ENCODE data around the gene RFC5.
A peak's percentile ranks its signal among the peaks of the same experiment; 100 is the strongest.

The RFC5 gene

GRCh38 chr12:118050972-118051910 lies 34.7 kb downstream of the RFC5 start:
- no peak for DNase-seq (ENCODE audit: low spot score)

- DNase-seq (ENCODE audit: low spot score): no peak
These were observed 36.0 kb downstream of the RFC5 start for GRCh38 chr12:118052324-118053070.

DNA sequence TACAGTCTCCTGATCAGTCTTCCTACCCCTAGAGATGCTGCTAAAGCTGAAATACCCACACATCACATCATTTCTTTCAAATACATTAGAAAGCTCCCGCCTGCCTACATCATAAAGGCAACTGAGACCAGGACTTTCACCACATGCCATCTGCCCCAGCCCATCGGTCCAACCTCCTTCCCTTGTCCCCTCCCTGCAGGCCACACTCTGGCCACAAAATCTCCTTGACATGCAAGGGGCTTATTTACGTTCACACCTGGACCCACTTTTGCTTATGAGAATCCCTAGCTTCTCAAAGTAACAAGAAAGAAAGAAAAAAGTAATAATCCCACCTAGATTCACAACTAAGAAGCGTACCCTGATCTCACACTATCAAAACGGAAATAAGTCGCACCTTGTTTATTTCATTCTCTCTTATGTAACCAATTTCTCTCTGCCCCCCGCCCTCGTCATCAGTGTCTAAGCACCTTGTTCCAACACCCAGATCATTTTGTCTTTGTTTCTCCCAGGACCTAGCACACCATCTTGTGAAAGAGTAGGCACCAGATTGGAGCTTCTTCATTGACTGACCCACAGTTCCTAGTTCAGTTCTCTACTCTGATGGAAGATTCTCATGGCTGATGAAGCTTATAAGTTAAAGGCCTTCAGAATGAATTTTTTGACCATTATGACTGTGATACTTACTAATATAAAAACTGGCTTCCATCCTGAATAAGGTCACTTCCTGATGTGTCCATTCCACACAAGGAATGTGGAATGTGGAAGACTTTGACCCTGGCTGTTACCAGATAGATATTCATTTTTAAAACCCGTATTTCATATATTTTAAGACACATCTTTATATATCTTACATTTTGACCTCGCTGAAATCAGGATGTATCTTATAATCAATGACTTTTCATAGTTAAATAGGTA lies 36.8 kb downstream of the RFC5 start:
- DNase-seq (ENCODE audit: low spot score): no peak

DNA sequence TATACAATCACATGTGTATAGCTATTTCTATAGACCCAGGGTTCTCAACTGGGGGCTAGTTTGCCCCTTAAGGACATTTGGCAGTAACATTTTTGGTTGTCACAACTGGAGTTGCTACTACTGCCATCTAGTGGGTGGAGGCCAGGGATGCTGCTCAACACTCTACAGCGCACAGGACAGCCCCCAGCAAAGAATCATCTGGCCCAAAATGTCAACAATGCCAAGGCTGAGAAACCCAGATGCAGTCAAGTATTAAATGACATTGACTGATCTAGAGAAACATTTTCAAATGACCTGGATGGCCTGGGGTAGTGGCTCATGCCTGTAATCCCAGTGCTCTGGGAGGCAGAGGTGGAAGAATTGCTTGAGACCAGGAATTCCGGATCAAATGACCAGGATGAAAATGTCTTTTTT lies 38.6 kb downstream of the RFC5 start:
- DNase-seq (ENCODE audit: low spot score): peak; percentile 62

DNA sequence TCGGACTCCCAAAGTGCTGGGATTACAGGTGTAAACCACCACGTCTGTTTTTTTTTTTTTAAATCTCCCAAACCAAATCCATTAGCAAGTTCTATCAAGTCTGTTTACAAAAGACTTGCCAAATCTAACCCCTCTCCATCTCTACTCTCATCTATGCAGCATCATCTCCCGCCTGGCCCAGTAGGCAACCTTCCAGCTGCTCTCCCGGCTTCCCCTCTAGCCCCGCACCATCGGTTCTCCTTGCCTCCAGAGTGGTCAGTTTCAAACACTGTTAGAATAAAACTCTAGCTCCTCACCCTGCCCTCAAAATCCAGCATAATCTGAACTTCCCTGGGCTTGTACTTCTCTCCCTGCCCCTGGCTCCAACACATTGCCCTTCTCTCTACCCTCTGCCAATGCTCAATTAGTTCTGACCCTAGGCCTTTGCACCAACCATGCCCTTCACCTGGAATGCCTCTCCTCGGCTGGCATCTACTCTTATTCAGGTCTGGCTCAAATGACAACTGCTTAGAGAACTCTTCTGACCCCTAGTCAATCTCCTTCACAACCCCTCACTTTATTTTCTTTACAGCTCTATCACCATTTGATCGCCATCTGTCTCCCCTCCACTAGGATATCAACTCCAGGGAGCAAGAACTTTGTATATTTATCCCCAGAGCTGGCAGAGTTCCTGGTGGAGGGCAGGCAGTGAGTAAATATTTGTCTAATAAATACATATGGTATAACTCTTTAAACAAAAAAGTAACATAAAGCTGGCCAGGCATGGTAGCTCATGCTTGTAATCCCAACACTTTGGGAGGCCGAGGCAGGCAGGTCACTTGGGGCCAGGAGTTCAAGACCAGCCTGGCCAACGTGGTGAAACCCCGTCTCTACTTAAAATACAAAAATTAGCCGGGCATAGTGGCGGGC lies 39.6 kb downstream of the RFC5 start:
- DNase-seq (ENCODE audit: low spot score): no peak

- DNase-seq (ENCODE audit: low spot score): no peak
These were observed 41.7 kb downstream of the RFC5 start for GRCh38 chr12:118058227-118058626.

DNA sequence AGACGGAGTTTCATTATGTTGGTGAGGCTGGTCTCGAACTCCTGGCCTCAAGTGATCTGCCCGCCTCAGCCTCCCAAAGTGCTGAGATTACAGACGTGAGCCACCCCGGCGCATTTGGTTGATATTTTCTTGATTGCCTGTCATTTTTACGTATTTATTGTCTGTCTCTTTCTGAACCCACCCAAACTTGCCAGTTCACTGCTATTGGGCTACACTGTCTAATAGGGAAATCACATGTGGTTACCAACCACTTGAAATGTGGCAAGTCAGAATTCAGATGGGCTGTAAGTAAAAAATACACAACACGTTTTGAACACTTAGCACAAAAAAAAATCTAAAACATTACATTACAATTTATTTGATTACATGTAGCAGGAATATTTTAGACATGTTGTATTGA lies 42.4 kb downstream of the RFC5 start:
- no peak for DNase-seq (ENCODE audit: low spot score)

DNA sequence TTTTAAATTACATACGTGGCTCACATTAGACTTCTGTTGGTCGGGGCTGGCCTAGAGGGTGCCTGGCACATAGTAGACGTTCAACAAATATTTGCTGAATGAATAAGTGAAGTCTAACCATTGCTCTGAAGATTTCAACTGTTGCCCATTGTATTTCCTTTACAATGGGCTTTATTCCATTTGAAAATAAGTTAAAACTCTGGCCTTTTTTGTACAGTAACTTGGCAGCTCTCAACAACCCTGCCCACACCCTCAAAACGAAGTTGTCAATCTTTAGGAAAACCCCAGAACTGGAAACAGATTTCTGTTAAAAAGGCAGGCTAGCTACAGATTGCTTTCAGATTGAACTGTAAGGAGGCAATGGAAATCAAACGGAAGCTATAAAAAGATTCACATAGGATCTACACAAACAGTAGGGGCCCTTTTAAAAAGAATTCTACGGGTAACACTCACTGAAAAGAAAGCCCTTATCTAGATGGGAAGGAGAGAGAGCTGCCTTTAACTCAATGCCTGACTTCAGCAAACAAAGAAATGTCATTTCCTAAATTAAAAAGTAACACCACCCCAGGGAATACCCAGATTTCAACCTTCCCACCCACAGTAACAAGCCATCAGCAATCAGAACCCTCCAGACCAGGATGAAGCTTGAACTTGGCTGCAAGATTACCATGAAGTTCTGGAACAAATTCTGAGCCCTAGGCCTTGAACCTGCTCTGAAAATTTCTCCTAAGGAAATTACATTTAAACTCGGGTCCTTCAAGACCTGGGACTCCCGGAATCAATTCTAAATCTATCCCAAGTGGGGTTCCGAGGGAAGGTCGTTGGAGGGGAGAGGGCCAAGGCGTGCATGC lies 43.1 kb downstream of the RFC5 start:
- no peak for DNase-seq (ENCODE audit: low spot score)

DNA sequence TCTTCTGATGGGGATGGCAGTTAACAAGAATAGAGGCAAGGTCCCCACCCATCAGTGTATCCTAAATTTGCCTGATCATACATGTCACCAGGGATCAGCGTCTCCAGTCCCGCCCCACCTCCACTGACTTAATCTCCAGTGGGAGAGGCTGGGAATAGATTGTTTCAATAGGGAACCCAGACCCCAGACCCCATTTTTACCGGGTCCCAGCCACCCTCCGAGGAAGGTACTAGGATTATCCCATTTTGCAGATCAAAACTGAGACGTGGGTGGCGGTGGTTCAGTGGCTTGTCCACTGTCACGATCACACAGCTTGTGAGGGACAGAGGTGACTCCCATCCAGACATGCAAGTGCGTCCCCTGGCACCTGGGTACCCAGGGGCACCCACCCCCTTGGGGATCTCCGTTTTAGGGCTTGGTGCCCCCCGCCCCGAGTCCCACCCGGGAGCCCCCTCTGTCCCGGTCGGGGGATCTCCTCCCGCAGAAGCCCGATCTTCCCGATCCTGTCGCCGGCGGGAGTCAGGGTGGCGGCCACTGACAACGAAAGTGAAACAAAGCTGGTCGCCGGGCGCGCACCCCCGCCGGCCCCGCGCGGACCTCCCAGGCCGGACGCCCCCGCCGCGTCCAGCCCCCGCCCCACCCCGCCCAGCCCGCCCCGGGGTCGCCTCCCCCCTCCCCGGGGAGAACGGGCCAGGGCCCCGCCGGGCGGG lies 44.0 kb downstream of the RFC5 start:
- no peak for DNase-seq (ENCODE audit: low spot score)

DNA sequence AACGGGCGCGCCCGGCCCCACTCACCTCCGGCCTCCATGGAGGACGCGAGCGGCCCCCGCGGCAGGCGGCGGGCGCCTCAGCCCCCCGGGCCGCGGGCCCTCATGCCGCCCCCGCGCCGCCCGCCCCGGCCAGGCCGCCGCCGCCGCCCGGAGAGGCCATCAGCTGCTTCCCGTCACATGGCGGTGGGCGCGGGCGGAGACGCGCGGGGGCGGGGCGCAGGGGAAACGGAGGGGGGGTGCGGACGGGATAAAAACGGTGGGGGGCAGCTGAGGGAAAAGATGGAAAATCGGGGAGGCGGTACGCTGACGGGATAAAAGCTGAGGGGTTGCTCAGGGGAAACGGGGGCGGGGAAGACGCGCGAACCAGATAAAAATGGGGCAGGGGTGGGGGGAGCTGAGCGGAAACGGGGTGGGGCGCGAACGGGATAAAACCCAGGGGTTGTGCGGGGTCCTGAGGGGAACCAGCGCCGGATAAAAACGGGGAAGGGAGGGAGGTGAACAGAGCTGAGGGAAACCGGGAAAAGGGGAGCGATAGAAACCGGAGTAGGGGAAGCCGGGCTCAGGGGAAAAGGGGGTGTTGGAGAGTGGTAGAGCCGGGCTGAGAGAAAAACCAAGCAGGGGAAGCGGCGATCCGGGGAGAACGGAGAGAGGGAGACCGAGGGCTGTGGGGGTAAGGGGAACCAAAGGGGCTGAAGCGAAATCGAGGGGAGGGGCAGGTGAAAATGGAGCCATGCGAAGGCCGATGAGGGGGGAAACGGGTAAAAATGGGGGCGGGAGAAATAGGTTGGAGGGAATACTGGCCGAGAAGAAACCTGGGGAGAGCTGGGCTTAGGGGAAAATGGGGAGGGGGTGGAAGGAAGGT lies 44.7 kb downstream of the RFC5 start, which contains the start of gene WSB2:
Gene WSB2, minus strand, starts transcription at position 169 of the 862 bp plus-strand sequence. Its CDS starts 131 bp downstream, at position 38.
- no peak for DNase-seq (ENCODE audit: low spot score)

GRCh38 chr12:118061873-118062843 lies 45.7 kb downstream of the RFC5 start:
- peak; percentile 50 for DNase-seq (ENCODE audit: low spot score)

DNA sequence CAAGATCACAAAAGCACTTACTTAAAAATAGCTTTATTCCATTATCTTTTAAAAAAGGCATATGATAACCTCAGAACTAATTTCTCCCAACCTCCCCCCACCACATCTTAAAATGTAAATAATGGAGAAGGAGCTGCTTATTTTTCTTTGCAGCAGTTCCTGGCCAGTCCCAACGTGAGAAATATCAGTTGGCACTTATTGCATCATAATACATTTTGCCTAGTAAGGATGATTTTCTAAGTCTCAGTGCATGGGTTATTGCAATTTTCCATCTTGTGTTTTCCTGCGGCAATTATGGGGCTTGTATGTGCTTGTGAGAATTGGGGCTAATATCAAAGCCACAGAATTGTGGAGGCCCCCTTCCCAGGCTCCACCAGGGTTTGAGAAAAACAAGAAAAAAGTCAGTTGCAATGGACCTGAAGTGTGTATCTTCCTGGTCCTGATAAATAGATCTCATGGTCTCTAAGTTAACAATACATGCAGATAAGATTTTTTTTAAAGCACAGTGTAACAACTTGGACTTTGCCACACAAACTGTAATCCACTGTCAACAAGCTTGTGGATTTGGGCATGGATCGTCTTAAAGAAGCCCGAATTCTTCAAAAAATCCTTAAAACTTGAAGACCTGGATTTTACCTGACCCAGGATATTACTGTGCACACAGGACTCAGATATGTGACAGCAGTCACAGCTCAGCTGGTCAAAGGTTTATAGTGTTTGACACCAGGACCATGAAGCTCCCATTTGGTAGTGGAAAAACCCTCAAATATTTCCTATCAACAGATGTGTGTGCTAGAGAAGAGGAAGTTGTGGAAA lies 47.3 kb downstream of the RFC5 start:
- DNase-seq (ENCODE audit: low spot score): no peak

DNA sequence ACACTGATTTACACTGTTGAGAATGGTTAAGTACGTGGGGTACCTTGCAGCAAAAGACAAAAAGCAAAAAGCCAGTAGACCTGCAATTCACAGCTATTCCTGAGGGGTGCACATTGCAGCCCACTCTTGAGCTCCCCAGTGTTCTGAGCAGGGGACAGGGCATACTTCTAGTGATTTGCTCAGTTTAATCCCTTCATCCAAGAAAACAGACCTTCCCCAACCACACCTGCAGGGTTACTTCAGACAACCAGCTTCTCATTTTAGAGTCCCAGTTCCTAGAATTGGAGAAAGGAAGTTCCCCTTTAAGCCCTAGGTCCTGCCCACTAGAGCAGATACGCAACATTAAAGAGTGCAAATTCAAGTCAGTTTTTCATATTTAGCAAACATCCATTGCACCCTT lies 48.1 kb downstream of the RFC5 start:
- DNase-seq (ENCODE audit: low spot score): no peak

- no peak for DNase-seq (ENCODE audit: low spot score)
These were observed 48.9 kb downstream of the RFC5 start for GRCh38 chr12:118065380-118065779.

DNA sequence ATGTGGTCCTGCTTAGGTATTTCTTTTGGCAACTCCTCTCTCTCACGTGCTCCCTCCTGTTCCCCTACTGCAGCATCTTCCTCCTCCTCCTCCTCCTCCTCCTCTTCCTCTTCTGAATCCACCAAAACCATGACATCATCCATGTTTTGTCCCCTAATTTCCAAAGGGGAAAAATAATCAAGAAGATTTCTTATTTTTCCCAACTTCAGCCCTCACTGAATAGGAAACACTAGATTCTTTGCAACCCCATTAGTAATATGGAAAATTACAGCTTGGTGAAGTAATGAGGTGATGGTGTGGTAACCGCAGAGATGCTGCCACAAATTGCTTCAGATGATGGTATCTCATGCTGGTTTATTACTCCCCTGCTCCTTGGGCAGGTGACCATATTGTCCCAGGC lies 51.9 kb downstream of the RFC5 start:
- DNase-seq (ENCODE audit: low spot score): no peak

GRCh38 chr12:118070650-118071049 lies 54.1 kb downstream of the RFC5 start:
- no peak for DNase-seq (ENCODE audit: low spot score)
